HG03025 (cell line): ENCODE data around the gene SLC6A18.
"Not testable (repeated sequence)": the region's sequence is repeated elsewhere in the genome, so short reads cannot be mapped to it uniquely, and the experiment has no call there.

Source experiments
- ATAC-seq: cut with Tn5 transposase; IDR thresholded peaks from one replicate; pipeline ENCODE4 v1.9.1; 2021; ENCODE audit warnings: mild to moderate bottlenecking, moderate library complexity; ENCODE audit not compliant: unreplicated experiment, low FRiP score

Gene SLC6A18

DNA sequence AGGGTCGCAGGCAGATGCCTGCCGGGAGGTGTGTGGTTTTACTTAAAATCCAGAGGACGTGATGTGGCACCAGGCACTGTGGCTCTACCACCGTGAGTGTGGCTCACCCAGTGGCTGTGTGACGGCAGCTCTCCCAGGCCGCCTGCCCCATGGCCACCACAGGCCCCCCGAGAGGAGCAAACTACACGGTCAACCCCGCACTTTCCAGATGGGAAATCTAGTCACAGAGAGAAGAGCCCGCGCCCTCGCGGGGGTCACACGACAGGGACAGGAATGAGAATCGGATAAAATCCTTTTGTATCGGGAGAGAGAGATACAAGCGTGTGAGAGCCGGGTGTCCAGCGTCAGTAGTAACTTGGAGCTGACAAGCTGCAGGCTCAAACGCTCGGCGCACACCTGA, 45.2 kb downstream of the SLC6A18 start:
- ATAC-seq, result no peak

DNA sequence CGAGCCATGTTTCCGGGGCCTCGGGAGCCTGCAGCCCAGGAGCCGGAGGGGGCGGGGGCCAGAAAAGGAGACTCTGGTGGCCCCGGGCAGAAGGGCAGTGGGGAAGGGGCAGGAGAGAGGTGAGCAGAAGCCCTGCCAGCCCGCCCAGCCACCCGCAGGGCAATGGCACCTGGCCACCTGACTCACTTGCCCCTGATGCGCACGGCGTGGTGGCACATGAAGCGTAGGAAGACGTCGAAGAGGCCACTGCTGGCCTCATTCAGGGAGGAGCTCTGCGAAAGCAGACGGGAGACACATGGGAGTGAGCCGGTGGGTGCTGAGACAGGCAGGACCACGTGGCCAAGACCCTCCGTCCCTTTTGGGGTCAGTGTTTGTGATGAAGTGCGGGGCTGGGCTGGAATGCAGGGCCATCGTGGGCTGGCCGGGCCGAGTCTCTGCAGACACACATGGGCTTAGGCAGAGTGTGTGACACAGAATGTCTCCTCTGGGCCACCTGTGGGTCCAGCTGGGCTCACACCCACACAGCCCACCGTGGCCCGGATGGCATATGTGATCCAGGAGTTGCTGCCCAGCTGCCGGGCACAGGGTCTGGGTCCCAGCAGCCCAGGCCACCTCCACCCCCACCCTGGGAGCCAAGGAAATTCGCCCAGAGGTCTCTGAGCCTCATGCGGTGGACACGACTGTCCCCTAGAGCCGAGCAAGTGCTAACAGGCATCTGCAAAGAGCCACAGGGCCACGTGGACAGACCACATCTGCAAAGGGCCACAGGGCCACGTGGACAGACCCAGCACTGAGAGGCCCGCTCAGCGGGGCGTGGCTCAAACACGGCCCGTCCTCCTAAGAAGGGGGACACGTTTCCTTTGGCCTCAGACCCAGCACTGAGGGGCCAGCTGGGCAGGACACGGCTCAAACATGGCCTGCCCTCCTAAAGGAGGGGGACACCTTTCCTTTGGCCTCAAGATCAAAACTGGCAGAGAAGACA, 46.0 kb downstream of the SLC6A18 start:
- no peak for ATAC-seq

DNA sequence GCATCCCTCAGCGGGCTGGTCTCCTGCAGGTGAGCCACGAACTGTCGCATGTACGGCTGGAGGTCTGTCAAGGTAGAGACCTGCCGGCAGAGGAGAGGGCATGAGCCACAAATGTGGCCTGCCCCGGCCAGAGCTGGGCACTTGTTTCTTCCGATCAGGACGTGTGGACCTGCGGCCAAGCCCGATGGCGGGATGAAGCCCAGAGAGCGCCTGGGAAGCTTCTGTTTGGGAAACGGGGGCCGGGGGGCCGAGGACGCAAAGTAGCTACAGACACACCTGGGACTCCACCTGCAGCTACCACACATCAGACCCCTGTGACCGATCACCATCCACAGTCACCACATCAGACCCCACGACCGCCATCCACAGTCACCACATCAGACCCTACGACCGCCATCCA, 47.0 kb downstream of the SLC6A18 start:
- no peak for ATAC-seq

DNA sequence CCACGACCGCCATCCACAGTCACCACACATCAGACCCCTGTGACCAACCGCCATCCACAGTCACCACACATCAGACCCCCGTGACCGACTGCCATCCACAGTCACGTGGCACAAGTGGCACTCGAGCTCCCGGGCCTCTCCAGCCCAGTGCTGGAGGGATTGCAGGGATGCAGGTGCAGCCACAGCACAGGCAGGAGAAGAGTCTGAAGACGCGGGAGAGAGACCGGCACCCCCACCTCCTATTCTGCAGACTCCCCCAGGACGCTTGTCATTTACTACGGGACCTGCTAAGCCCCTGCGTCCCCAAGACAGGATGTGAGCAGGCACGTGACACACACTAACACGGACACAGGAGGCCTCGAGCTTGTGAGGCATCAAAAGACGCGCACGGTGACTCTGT, 48.6 kb downstream of the SLC6A18 start:
- no peak for ATAC-seq

DNA sequence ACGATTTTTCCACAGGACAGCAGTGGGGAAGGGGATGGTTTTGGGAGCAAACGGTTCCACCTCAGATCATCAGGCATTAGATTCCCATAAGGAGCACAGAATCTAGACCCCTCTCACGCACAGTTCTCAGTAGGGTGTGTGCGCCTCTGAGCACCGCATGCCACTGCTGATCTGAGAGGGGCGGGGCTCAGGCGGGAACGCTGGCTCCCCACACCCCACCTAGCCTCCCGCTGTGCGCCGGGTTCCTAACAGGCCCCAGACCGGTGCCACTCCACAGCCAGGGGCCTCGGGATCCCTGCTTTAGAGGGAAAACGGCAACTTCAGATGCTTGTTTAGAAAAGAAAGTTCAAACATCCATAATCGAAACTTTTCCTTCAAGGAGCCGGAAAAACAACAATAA, 49.3 kb downstream of the SLC6A18 start:
- no peak for ATAC-seq

DNA sequence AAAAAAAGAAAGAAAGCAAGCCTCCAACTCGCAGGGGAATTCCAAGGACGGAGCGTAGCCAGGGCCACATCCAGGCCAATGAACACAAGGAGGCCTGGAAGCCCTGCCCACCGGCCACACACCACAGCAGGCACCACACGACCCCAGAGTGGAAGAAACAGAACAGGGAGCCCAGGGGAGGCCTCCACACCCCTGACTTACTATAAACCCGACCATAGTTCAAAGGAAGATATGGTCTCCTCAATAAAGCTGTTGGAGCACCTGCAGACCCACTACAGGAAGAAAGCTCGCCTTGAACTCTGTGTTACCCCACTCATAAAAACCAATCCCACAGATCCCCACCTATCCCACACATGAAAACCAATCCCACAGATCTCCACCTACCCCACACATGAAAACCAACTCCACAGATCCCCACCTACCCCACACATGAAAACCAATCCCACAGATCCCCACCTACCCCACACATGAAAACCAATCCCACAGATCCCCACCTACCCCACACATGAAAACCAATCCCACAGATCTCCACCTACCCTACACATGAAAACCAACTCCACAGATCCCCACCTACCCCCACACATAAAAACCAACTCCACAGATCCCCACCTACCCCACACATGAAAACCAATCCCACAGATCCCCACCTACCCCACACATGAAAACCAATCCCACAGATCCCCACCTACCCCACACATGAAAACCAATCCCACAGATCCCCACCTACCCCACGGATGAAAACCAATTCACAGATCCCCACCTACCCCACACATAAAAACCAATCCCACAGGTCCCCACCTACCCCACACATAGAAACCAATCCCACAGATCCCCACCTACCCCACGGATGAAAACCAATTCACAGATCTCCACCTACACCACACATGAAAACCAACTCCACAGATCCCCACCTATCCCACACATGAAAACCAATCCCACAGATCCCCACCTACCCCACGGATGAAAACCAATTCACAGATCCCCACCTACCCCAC, 50.5 kb downstream of the SLC6A18 start:
- not testable (repeated sequence) for ATAC-seq

DNA sequence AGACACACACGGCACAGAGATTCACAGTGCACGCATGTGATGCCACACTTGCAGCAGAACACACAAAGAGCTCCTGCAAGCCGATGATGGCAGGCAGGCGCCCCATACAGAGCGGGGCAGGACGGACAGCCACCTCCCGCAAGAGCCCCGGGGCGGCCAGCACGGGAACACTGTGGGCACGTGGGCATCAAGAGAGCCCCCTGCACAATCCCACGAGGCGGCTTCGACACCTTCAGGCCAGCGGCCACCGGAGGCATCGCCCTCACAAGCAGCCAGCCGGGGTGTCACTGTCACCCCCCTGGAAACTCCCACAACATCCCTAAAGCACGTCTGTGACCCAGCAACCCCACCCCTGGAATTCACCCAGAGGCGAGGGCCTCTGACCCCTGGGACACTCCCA, 51.7 kb downstream of the SLC6A18 start:
- ATAC-seq, result no peak

DNA sequence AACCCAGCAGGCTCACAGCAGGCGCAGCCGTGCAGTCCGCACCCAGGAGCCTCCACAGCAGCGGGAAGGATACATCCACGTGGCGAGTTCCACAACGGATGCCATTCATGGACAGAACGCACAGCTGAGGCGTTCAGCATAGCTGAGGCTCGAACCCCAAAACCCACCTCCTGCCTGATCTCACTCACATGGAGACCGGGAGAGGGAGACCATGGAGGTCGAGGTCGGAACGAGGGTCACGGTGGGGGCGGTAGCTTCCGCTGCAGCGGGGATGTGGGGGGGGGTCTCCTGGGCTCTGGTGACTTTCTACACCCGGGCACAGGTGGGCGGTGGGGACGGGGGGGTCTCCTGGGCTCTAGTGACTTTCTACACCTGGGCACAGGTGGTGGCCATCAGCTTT, 52.1 kb downstream of the SLC6A18 start:
- ATAC-seq, result no peak

DNA sequence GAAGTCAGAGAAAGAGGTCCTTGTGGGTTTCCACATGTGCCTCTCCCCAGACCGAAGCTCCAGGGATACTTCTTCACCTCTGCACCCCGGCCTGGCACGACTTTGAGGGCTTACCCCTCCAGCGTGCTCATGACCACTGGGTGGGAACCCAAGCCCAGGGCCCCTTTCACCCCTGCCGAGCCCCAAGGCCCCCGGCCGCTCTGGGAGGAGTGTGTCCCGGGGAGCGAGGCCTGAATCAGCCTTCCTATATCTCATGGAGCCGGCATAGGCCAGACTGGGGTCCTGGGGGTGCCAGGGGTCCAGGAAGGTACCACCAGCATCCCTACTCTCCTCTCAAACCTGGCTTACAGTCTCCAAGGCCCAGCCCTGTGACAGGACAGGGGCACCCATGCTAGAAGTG, 52.6 kb downstream of the SLC6A18 start:
- no peak for ATAC-seq

DNA sequence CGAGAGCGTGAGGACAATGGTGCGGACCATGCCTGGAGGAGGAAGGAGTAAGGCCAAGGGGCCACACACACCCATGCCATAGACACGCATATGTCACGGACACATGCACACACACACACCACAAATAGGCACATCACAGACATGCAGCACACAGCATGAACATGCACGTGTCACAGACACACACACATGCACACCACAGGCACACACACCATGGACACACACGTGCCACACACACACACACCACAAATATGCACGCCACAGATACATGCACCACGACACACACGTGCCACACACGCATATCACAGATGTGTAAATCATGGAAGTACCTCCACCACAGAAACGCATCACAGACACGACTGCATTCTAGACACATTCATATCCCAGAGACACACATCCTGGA, 53.0 kb downstream of the SLC6A18 start:
- ATAC-seq, result no peak

DNA sequence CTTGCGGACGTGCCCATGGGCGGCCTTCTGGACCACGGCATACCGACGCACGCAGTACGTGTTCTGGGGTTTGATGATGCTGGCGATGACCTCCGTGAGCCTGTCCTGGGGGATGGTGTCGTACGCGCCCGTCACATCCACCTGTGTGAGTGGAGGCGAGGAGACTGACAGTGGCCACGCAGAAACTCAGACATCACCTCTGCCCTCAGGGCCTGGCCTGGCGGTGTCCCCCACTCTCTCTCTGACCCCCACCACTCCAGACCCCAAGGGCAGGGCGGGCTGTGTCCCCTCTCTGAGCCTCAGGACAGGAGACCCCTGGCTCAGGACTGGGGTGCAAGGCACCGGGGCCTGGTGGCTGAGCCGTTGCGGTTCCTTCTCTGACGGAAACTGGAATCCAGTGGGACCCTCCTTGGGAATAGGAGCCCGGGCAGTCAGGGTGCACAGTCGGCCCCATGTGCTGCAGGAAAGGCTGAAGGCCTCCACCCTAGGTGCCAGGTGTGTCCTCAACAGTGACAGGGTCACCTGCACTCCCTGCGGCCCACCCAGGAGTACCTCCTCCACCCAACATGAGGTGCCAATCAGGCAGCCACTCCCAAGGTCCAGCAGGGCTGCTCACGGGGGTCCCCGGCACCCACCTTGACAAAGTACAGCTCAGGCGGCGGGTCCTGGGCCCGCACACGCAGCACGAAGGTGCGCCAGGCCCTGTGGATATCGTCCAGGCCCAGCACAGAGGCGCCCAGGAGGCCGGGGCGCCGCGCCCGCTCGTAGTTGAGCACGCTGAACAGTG, 53.7 kb downstream of the SLC6A18 start:
- ATAC-seq, result no peak

DNA sequence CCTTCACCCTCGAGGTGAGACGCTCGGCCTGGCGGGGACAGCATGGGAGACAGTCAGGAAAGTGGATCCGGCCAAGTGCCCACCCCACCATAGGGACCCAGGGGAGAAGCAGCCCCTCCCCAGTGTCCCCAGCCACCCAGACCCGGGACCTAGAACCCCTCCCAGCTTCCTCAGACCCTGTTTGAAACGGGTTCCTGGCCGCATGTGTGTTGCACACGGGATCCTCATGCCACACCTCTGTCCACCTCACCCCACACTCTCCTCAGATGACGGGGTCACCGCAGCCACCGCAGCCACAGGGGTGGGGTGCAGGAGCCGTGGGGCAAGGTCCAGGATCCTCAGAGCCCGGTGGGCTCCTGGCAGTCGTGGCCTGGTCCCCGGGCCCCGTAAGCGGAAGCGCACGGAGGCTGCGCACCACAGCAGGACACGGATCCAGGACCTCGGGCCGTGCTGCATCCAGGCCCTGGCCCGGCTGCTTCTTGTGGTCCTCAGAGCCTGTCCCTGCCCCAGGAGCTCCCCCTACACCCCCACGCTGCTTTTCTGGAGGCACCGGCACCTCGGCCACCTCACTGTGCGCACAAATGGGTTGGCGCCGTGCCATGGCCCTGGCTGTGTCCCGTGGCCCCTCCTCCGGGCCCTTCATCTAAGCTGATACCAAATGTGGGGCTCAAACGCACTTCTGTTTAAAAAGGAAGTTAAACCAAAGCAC, 54.4 kb downstream of the SLC6A18 start:
- ATAC-seq, result no peak

DNA sequence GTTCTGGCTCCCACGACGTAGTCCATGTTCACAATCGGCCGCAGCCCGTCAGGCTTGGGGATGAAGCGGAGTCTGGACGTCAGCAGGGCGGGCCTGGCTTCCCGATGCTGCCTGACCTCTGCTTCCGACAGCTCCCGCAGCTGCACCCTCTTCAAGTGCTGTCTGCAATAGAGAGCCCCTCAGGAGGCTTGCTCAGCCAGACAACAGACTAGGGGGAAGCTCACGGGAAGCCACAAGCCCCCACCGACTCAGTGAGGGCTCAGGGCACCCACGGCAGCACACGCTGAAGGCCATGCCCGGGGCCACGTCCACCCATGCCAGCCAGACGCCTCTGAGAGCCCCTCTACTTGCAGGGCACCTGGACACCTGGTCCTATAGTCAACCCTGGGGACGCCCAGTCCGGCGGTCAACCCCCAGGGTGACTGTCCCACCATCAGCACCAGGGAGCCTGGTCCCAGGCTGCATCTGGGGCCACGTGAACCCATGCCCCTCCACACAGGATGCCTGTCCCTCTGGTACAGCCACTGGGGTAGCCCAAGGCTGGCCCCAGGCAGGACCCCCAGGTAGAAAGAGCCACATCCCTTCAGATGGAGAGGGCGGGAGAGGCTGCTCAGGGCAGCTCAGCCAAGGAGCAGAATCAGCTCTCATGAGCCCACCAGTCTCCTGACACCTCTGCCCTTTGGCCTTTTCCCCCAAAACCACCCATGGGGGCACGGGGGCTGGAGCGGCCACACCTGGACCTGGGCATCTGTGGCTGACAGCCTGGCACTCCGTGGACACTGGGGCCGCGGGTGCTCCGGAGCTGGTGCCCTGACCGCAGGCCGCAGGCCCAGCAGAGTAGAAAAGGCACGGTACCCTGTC, 55.2 kb downstream of the SLC6A18 start:
- no peak for ATAC-seq

DNA sequence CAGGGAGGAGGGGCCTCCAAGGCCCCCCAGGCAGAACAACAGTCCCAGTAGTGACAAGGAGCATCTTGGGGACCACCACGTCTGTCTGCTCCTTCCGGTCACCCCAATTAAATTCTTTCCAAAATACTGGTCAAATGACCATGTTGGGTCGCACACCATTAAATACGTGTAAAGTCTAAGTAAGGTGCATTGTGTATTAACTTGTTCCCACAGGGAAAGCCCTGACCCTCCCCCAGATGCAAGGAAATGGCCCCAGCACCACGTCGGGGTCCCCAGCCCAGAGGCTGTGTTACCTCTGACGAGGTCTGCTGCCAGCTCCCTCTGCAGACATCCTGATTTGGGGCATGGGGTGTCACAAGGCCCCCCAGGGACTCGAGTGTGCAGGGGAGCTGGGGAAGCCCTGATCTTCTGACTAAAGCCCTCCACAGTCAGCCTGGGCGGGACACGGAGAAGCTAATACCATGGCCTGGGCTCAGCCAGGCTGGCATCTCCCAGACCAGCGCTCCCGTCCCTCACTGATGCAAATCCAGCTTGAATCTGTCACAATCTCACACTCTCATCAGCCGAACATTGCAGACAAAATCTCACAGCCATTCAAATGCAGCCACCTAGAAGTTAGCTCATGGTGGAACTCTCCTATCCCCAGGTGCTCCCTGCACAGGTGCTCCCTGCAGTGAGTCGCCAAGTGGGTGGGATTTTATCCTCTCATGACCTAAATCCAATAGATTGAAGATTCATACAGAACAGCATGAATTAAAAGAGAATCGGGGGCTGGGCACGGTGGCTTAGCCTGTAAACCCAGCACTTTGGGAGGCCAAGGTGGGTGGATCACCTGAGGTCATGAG, 56.1 kb downstream of the SLC6A18 start:
- ATAC-seq, result no peak

DNA sequence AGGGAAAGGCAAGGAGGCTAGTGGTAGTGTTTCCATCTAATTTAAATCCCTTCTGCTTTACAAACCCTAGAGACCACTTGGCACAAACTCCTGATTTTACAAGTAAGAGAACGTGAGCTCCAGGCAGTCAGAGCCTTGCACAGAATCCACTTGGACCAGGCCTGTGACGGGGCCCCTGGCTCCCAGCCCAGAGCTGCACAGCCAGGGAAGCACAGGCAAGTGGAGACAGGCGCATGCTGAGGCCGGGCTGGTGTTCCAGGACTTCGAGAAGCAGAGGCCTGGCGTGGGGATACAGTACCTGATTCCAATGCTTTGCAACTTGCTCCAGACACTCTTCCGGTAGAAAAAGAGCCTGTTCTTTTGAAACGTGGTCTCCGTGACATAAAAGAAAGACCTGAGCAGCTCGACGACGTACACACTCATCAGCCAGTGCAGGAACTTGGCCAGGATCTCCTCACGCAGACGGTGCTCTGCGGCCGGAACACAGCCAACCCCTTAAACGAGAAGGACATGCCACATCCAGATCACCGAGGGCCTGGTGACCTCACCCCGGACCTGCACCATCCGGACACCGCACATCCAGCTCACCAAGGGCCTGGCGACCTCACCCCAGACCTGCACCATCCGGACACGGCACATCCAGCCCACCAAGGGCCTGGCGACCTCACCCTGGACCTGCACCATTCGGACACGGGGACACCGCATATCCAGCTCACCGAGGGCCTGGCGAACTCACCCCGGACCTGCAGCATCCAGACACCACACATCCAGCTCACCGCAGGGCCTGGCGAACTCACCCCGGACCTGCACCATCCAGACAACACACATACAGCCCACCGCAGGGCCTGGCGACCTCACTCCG, 57.2 kb downstream of the SLC6A18 start:
- ATAC-seq, result no peak

DNA sequence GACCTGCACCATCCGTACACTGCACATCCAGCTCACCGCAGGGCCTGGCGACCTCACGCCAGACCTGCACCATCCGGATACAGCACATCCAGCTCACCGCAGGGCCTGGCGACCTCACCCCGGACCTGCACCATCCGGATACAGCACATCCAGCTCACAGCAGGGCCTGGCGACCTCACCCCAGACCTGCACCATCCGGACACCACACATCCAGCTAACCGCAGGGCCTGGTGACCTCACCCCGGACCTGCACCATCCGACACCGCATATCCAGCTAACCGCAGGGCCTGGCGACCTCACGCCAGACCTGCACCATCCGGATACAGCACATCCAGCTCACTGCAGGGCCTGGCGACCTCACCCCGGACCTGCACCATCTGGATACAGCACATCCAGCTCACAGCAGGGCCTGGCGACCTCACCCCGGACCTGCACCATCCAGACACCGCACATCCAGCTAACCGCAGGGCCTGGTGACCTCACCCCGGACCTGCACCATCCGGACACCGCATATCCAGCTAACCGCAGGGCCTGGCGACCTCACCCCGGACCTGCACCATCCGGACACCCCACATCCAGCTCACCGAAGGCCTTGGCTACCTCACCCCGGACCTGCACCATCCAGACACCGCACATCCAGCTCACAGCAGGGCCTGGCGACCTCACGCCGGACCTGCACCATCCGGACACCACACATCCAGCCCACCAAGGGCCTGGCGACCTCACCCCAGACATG, 58.0 kb downstream of the SLC6A18 start:
- ATAC-seq, result not testable (repeated sequence)

DNA sequence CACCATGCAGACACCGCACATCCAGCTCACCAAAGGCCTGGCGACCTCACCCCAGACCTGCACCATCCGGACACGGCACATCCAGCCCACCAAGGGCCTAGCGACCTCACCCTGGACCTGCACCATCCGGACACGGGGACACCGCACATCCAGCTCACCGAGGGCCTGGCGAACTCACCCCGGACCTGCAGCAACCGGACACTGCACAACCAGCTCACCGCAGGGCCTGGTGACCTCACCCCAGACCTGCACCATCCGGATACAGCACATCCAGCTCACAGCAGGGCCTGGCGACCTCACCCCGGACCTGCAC, 58.5 kb downstream of the SLC6A18 start:
- not testable (repeated sequence) for ATAC-seq
